HFFc6 (cell line): ENCODE results near the gene NKAIN1. TPM values are rescaled to one million over a fixed set of nuclear protein-coding genes. Genes with fewer than 3 reads are reported as not detected.

Experiments used
- DNase-seq: peaks from one replicate; pipeline ENCODE4 v3.0.0-alpha.2; 2018
- H3K27ac Mint-ChIP-seq: 2 replicates; pipeline ENCODE4 v1.8.0; 2020; ENCODE audit warnings: mild to moderate bottlenecking, mixed read lengths
- H3K27me3 Mint-ChIP-seq: 2 replicates; pipeline ENCODE4 v1.8.0; 2021; ENCODE audit warnings: mild to moderate bottlenecking, moderate library complexity, mixed read lengths; ENCODE audit not compliant: insufficient read depth
- H3K36me3 Mint-ChIP-seq: 2 replicates; pipeline ENCODE4 v1.8.0; 2021; ENCODE audit warnings: low read depth, mixed read lengths
- H3K4me1 Mint-ChIP-seq: 2 replicates; pipeline ENCODE4 v1.8.0; 2020; ENCODE audit warnings: low read depth, mixed read lengths
- H3K4me3 Mint-ChIP-seq: 2 replicates; pipeline ENCODE4 v1.8.0; 2020; ENCODE audit warnings: mild to moderate bottlenecking, moderate library complexity, mixed read lengths
- H3K9me3 Mint-ChIP-seq: 2 replicates; pipeline ENCODE4 v1.8.0; 2020; ENCODE audit warnings: mild to moderate bottlenecking, mixed read lengths
- CTCF ChIP-seq: fragments of 200-600 bp; sonication (generic); IDR thresholded peaks from 2 replicates; pipeline ENCODE4 v1.5.0; 2021; ENCODE audit warnings: antibody characterized with exemption, mild to moderate bottlenecking
- total RNA-seq, 6 experiments: library from RNA; stranded (reverse); fragmentation: NEBNext Ultra II Directional; extraction: Animal tissue kit (Norgen Biotek cat#: 25700); gene quantifications; 2 replicates in 1 of 6; 3 replicates in 5 of 6; pipeline ENCODE4 v1.2.3, GENCODE V29; 2021

NKAIN1 gene
- total RNA-seq, 6 experiments from 2014 or later, result not detected

GRCh38 chr1:31151402-31151801 lies 88.3 kb downstream of the NKAIN1 start:
- Mint-ChIP-seq H3K4me3 (no peak overlapping the region), H3K9me3 (no peaks in the 10 kb centered on the region), H3K4me1 (peaks cover 28% of the 10 kb centered on the region), H3K27me3 (no peaks in the 10 kb centered on the region; the same call in 1 of the 2 replicates), H3K36me3 (no peaks in the 10 kb centered on the region), H3K27ac (no peak overlapping the region)
- TF ChIP-seq CTCF, result no peak
- DNase-seq, result no peak

GRCh38 chr1:31148409-31148808 lies 91.3 kb downstream of the NKAIN1 start:
- Mint-ChIP-seq H3K27me3 (no peaks in the 10 kb centered on the region; the same call in 1 of the 2 replicates), H3K27ac (no peak overlapping the region), H3K4me3 (no peak overlapping the region), H3K36me3 (no peaks in the 10 kb centered on the region), H3K4me1 (peaks cover 14% of the 10 kb centered on the region), H3K9me3 (no peaks in the 10 kb centered on the region)
- TF ChIP-seq CTCF, result no peak
- no peak for DNase-seq

GRCh38 chr1:31145648-31146047 lies 94.0 kb downstream of the NKAIN1 start:
- no peaks in the 10 kb centered on the region for H3K36me3 Mint-ChIP-seq
- no peak for TF ChIP-seq CTCF
- H3K4me1 Mint-ChIP-seq, result no peaks in the 10 kb centered on the region
- no peak overlapping the region for H3K4me3 Mint-ChIP-seq
- no peaks in the 10 kb centered on the region; the same call in 1 of the 2 replicates for H3K27me3 Mint-ChIP-seq
- no peak overlapping the region for H3K27ac Mint-ChIP-seq
- H3K9me3 Mint-ChIP-seq, result no peaks in the 10 kb centered on the region
- no peak for DNase-seq

GRCh38 chr1:31144442-31144841 lies 95.2 kb downstream of the NKAIN1 start:
- no peak overlapping the region for H3K27ac Mint-ChIP-seq
- H3K4me3 Mint-ChIP-seq, result no peak overlapping the region
- H3K27me3 Mint-ChIP-seq, result no peaks in the 10 kb centered on the region; the same call in 1 of the 2 replicates
- no peaks in the 10 kb centered on the region for H3K9me3 Mint-ChIP-seq
- TF ChIP-seq CTCF, result no peak
- H3K4me1 Mint-ChIP-seq, result no peaks in the 10 kb centered on the region
- no peak for DNase-seq
- no peaks in the 10 kb centered on the region for H3K36me3 Mint-ChIP-seq

- no peak for TF ChIP-seq CTCF
- H3K36me3 Mint-ChIP-seq, result no peaks in the 10 kb centered on the region
- peaks cover 5% of the 10 kb centered on the region; the same call in 1 of the 2 replicates for H3K4me1 Mint-ChIP-seq
- DNase-seq, result no peak
- no peaks in the 10 kb centered on the region for H3K9me3 Mint-ChIP-seq
- H3K27ac Mint-ChIP-seq, result no peak overlapping the region
- no peak overlapping the region for H3K4me3 Mint-ChIP-seq
- H3K27me3 Mint-ChIP-seq, result no peaks in the 10 kb centered on the region; the same call in 1 of the 2 replicates
Observed at GRCh38 chr1:31143455-31143854, 96.2 kb downstream of the NKAIN1 start.

GRCh38 chr1:31142406-31142805 lies 97.3 kb downstream of the NKAIN1 start:
- no peak overlapping the region for H3K4me3 Mint-ChIP-seq
- TF ChIP-seq CTCF, result no peak
- no peaks in the 10 kb centered on the region for H3K36me3 Mint-ChIP-seq
- H3K27ac Mint-ChIP-seq, result no peak overlapping the region
- DNase-seq, result no peak
- H3K9me3 Mint-ChIP-seq, result no peaks in the 10 kb centered on the region
- no peaks in the 10 kb centered on the region; the same call in 1 of the 2 replicates for H3K27me3 Mint-ChIP-seq
- H3K4me1 Mint-ChIP-seq, result peaks cover 5% of the 10 kb centered on the region; the same call in 1 of the 2 replicates
